Measurements from ENCODE around the gene TXK.

GRCh38 chr4:48110452-48110978, 23.5 kb downstream of the TXK start:
- TF ChIP-seq POLR2AphosphoS5 (IDR thresholded peaks at IDR 0.05) (no peak), CTCF (IDR thresholded peaks at IDR 0.05) (no peak)
